ENCODE data around the gene DNASE1L2. TPM values are rescaled to one million over a fixed set of nuclear protein-coding genes. Genes with fewer than 3 reads are reported as not detected.

DNASE1L2 gene
- total and polyA plus RNA-seq, 2 of the 4 experiments (the other 2 are of a cell fraction) = 0.18 to 0.75 TPM

DNA sequence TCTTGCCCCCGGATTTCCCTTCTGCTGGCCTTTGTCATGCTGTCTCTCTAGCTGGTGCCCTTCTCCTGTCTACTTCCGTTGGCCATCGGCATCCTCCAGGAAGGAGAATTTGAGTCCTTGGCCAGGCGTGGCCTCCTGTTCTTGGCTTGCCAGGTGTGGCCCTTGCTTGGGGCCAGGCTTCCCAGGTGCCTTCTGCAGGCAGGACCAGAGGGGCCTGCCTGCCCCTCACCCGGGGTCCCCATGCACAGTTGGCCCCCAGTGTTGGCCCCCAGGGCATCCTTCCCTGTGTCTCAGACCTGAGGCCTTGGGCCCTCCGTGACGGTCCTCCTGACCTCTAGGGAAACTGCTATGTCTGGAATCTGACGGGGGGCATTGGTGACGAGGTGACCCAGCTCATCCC, 28.4 kb upstream of the DNASE1L2 start:
- BruUV-seq (replicated peaks) = no TSS peak
- dilution Hi-C loops (cut with HindIII; ENCODE audit: low sequenced_read_pairs, unreplicated experiment) (no loop called here), intact Hi-C loops (cut with micrococcal nuclease) (no loop called here), in situ Hi-C loops (cut with MboI; ENCODE audit: low sequenced_read_pairs) (no loop called here)
- no peak overlapping the region for H3K56ac ChIP-seq (ENCODE audit: extremely low read depth, insufficient read depth, low read length)
- H4K91ac ChIP-seq (ENCODE audit: insufficient read depth, low read depth, low read length) = no peak overlapping the region
- no peak overlapping the region for H3K18ac ChIP-seq (ENCODE audit: low read depth, low read length)
- H3K4me1 ChIP-seq (ENCODE audit: control insufficient read depth, insufficient read depth, low read length) = peaks cover 7% of the 10 kb centered on the region
- no peak overlapping the region for H2BK15ac ChIP-seq (ENCODE audit: low read depth, low read length)
- WGBS, 2 experiments (ENCODE audit: extremely low coverage in 2 of 2, insufficient read length in 1 of 2) = 95% methylated on average over 7 of the region's 9 CpGs; no CpG with 5 or more reads in 1 of the 2 experiments
- H2AK5ac ChIP-seq (ENCODE audit: low read depth, low read length) = no peak overlapping the region
- no peak overlapping the region for H3K4me2 ChIP-seq (ENCODE audit: low read depth, low read length)
- H2AFZ ChIP-seq (replicated peaks; ENCODE audit: low read length, poor library complexity) = no peak overlapping the region
- H3K4ac ChIP-seq (ENCODE audit: low read depth, low read length) = no peak overlapping the region
- POLR2A ChIA-PET (ENCODE audit: unreplicated experiment) = no interaction called here
- H3K9ac ChIP-seq (ENCODE audit: low read depth, low read length) = no peak overlapping the region
- no peak overlapping the region for H2BK5ac ChIP-seq (ENCODE audit: low read depth, low read length, poor library complexity, severe bottlenecking)
- no peaks in the 10 kb centered on the region for H3K9me3 ChIP-seq (ENCODE audit: control insufficient read depth, insufficient read depth, low read length)
- no peak overlapping the region for H3K14ac ChIP-seq (replicated peaks; ENCODE audit: low read depth, low read length)
- H3K4me3 ChIP-seq (ENCODE audit: insufficient read depth, low read depth, low read length) = no peak overlapping the region
- DNase-seq (no peak), ATAC-seq (ENCODE audit: low read depth) (no peak)
- H3K27ac ChIP-seq (ENCODE audit: insufficient read depth, low read length) = no peak overlapping the region
- TF ChIP-seq RFX5 (IDR thresholded peaks at IDR 0.05; ENCODE audit: low read depth, low read length) (no peak), MXI1 (IDR thresholded peaks at IDR 0.05; ENCODE audit: borderline replicate concordance, low read depth, low read length) (no peak), RCOR1 (IDR thresholded peaks at IDR 0.05; ENCODE audit: insufficient replicate concordance, low read length) (no peak), CHD1 (IDR thresholded peaks at IDR 0.05; ENCODE audit: low read depth, low read length) (no peak), FOS (IDR thresholded peaks at IDR 0.05; ENCODE audit: low read depth, low read length) (no peak), CEBPB (IDR thresholded peaks at IDR 0.05; ENCODE audit: low read depth, low read length) (no peak), MAZ (IDR thresholded peaks at IDR 0.05; ENCODE audit: borderline replicate concordance, low read depth, low read length) (no peak), POLR2A (IDR thresholded peaks at IDR 0.05; ENCODE audit: low read depth, low read length) (no peak), MAFK (IDR thresholded peaks at IDR 0.05; ENCODE audit: low read depth, low read length) (no peak), BHLHE40 (IDR thresholded peaks at IDR 0.05; ENCODE audit: low read depth, low read length) (no peak), RAD21 (IDR thresholded peaks at IDR 0.05; ENCODE audit: low read length) (no peak), CTCF (conservative IDR thresholded peaks at IDR 0.05; ENCODE audit: low read depth, low read length) (no peak), ELK1 (IDR thresholded peaks at IDR 0.05; ENCODE audit: borderline replicate concordance, low read depth, low read length) (no peak), NFE2L2 (IDR thresholded peaks at IDR 0.05; ENCODE audit: low read depth, low read length) (no peak)
- TF ChIP-seq, protein P1, sequence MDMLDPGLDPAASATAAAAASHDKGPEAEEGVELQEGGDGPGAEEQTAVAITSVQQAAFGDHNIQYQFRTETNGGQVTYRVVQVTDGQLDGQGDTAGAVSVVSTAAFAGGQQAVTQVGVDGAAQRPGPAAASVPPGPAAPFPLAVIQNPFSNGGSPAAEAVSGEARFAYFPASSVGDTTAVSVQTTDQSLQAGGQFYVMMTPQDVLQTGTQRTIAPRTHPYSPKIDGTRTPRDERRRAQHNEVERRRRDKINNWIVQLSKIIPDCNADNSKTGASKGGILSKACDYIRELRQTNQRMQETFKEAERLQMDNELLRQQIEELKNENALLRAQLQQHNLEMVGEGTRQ (IDR thresholded peaks at IDR 0.05; ENCODE audit: low read depth, low read length) = no peak
- no peak overlapping the region for H3K23ac ChIP-seq (ENCODE audit: low read depth, low read length)
- H3K79me1 ChIP-seq (ENCODE audit: low read depth in 1 of 2, low read length in 2 of 2) = peaks cover 18 to 38% of the 10 kb centered on the region in 2 experiments
- H3K27me3 ChIP-seq (ENCODE audit: control insufficient read depth, insufficient read depth, low read length) = no peaks in the 10 kb centered on the region
- H4K5ac ChIP-seq (ENCODE audit: low read depth, low read length) = no peak overlapping the region
- no peak overlapping the region for H2AK9ac ChIP-seq (replicated peaks; ENCODE audit: low read depth, low read length, poor library complexity)
- peaks cover 28% of the 10 kb centered on the region for H3K36me3 ChIP-seq (ENCODE audit: control insufficient read depth, insufficient read depth, low read length)
- CTCF ChIA-PET = no interaction called here
- H3K9me1 ChIP-seq (ENCODE audit: insufficient read depth, low read length) = peaks cover 6% of the 10 kb centered on the region; the same call in 1 of the 2 replicates
- peaks cover 14% of the 10 kb centered on the region for H4K20me1 ChIP-seq (ENCODE audit: insufficient read depth, low read length)
- H2BK120ac ChIP-seq (ENCODE audit: low read depth, low read length) = no peak overlapping the region
- H2BK20ac ChIP-seq (ENCODE audit: low read depth, low read length) = no peak overlapping the region
- H4K8ac ChIP-seq (ENCODE audit: low read depth in 2 of 2, low read length in 2 of 2) = no peak overlapping the region

Data from IMR-90 (cell line).